Upper lobe of left lung (tissue), 4 donors: ENCODE results near the gene TRIM31.

ENCODE experiments used
- POLR2A ChIP-seq, 4 donors: fragments of 450-650 bp; IDR thresholded peaks; one replicate each; pipeline ENCODE4 v1.5.1; 2016 to 2017; ENCODE audit warnings: antibody characterized with exemption in 4 of 4, mild to moderate bottlenecking in 2 of 4
- POLR2AphosphoS5 ChIP-seq, 2 donors: sonication (generic); formaldehyde crosslinking; IDR thresholded peaks; one replicate each; pipeline ENCODE4 v1.5.1; 2017; ENCODE audit warnings: antibody characterized with exemption in 2 of 2

DNA sequence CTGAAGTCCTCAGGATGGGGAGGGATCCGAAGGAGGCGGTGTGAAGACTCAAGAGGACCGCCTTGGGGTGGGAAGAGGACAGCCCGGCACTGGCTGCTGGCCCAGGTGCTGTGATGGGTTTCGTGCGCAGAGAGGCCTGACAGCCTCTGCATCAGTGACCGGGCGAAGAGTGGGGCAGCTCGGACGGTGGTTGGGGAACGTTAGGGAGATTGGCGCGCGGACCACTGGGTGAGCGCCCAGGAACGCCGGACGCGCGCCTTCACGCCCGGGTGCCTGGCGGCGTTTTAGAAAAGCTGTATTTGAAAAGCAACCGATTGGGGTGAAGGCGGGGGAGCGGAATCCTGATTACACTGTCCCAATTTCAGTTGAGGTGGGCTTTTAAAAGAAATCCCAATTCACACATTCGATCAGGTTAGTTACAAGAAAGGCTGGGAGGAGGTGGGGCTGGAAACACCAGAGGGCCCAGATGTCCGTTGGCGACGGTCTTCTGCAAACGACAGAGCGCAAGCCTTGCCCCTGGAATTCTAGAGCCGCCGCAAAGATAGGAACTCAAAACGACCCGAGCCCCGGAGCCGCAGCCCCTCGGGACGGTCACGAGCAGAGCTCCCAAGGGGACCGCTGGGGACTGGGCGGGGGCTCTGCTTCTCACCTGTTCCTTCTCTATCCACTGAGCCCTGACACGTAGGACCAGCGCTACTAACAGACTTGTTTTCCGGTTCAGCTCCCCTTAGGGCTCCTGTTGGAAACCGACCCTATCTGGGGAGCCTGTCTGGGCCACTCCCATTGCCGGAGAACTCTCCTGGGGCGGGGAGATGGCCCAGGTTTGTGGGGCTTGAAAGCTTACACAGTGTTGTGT, 14.6 kb upstream of the TRIM31 start:
- TF ChIP-seq POLR2AphosphoS5 (IDR thresholded peaks at IDR 0.05) (no peak), POLR2A (IDR thresholded peaks at IDR 0.05) (no peak)
